GM19468 (cell line): ENCODE results near the gene NKPD1.

Experiments used
- ATAC-seq: cut with Tn5 transposase; IDR thresholded peaks from one replicate; pipeline ENCODE4 v1.9.1; 2021; ENCODE audit warnings: mild to moderate bottlenecking, moderate library complexity, moderate number of reproducible peaks; ENCODE audit not compliant: unreplicated experiment; ENCODE audit errors: extremely low read depth

NKPD1 gene

GRCh38 chr19:45173816-45174215 lies 13.0 kb upstream of the NKPD1 start:
- no peak for ATAC-seq

DNA sequence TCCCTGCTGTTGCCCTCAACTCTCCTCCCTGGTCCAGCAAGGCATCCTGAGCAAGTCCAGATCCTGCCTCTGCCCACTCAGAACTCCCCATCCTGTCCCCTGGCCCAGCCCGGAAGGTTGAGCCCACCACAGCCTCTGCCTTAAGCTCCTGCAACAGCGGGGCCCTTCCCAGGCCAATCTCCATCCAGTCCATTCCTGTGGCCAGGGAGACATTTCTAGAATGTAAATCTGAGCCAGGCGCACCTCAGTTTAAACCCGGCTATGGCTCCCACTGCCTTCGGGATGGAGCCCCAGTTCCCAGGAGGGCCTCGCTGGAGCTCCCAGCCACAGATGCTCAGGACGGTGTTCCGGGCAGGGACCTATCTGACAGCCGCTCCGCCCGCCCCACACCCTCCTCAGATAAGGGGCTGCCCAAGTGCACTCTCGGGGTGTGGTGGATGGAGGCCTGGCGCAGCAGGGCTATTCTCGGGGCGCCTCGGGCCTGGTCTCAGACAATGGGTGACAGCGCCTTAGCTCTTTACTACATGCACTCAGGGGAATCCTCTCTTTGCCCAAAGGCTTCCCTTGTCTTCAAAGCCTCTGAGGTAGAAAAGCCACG lies 11.9 kb upstream of the NKPD1 start:
- no peak for ATAC-seq

- ATAC-seq, result no peak
These were observed 11.4 kb upstream of the NKPD1 start for GRCh38 chr19:45172173-45172572.

GRCh38 chr19:45171211-45171623 lies 10.4 kb upstream of the NKPD1 start:
- no peak for ATAC-seq

DNA sequence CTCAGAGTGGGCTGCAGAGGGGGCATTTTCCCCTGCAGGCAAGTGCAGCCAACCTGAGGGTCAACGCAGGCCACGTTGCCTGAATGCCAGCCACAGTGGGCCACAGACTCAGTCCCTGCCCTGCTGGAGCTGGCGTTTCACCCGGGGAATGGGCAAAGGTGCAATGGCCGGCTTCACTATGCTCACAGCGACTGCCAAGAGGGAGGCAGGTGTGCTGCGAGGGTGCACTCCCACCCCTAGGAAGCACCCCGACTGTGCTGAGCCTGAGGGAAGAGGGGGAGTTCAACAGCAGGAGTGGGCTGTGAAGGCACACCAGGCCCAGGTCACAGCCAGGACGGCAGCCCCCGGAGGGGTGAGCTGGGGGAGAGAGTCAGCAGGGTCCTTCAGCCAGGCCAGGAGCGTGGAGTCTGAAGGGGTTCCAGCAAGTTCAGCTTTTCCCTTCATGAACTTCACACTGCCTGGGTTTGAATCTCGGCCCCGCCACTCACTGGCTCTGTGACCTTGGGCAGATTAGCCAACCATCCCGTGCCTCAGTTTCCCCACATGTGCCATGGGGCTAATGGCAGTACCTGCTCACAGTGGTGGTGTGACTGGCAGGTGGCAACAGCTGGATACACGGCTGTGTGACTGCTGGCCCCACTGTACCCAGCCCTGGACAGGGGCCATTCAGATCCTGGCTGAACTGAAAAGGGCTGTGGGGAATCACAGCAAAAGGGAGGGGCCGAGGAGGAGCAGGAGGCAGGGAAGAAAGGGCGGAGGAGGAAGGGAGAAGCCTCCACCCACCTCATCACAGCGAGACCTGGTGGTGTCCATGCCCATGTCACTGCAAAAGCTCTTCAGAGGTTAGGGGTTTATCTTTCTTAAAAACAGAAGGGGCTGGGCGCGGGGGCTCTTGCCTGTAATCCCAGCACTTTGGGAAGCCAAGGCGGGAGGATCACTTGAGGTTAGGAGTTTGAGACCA lies 9.6 kb upstream of the NKPD1 start:
- ATAC-seq, result no peak

DNA sequence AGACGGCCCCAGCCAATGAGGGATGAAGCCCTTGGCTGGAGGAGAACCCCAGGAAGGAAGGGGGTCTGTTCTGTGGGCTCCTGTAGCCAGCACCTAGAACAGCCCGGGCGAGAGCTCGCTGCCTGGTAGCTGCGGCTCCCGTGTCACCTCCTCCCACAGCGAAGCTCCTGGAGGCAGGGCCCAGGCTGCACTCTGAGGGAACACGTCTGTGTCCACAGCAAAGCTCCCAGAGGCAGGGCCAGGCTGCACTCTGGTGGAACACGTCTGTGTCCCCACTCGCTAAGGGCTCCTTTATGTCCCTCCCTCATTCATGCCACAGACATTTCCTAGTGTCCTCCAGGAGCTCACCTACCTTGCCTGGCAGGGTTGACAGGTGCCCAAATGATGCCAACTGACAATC lies 8.8 kb upstream of the NKPD1 start:
- no peak for ATAC-seq

DNA sequence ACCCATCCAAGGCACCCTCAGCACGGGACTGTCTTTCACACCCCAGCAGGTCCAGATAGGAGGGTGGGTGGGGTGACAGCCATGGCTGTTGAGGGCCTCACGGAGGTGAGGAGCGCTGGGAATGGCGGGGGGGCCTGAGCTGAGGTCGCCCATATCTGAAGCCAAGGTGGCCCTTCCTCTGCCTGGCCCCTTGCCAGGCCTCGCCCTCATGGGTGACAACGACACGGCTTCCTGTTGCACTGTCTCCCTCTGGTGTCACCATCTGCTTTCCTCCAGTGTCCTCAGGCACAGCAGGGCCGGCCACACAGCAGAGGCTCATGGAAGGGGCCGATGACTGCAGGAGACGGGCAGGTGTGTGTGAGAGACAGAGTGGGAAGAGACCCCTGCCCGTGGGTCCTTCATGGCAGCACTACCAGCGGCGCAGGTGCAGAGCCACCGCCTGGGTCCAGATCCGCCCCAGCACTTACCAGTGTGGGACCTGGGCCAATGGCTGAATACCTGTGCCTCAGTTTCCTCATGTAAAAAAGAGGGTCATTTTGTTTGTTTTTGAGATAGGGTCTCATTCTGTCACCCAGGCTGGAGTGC lies 8.1 kb upstream of the NKPD1 start:
- ATAC-seq, result no peak

DNA sequence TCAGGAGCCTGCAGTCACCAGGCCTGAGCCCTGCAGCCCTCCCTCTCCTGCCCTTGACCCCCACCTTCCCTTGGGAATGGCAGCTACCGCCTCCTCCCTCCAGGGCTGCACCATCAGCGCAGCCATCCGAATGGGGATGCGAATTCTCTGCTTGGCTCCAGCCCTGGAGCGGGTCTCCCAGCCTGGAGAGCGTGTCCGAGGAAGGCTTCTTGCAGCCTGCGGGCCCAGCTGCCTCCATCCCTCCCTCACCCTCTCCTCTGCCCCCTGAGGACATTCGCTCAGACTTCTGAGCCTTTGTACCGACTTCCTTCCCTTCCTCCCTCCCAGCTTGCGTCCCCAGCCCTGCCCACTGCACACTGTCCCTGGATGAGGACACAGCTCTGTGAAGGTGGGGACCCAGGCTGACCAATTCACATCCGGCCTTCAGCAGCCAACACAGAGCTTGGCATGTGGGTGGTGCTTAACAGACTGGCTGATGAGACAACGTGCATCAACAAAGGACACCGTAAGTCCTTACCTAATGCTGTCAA lies 6.0 kb upstream of the NKPD1 start:
- ATAC-seq, result no peak

DNA sequence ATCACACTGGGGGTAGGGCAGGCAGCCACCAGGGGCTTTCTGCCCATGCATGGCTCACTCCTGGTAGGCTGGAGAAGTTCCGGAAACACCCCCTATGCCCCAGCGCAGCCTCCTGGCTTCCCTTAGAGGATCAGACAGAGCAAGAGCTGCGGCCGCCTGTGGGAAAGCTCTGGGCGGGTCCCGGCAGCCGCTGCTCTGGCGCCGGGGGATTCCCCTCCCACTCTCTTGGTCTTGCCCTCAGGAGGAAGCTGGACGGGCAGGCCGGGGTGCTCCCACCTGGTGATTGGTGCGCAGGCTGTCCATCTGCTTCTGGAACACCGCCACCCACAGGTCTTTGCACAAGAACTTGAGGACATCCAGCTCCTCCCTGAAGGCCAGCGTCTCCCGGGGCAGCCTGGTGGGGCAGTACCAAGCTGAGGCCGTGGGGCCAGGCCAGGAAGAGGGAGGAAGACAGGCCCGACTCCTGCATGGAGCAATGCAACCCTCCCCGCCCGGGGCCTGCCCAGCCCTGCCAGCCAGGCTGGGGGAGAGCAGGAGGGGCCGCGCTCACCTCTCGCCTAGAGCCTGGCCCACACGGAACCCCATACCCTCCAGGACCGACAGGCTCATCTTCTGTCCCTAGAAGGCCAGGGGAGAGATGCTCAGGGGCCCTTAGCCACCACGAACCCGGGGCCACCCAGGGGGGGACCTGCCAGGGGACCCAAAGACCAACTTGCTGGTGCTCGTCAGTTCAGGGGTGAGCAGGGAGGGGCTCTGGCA lies 4.0 kb upstream of the NKPD1 start:
- no peak for ATAC-seq

GRCh38 chr19:45163751-45164460 lies 3.1 kb upstream of the NKPD1 start:
- ATAC-seq, result no peak

DNA sequence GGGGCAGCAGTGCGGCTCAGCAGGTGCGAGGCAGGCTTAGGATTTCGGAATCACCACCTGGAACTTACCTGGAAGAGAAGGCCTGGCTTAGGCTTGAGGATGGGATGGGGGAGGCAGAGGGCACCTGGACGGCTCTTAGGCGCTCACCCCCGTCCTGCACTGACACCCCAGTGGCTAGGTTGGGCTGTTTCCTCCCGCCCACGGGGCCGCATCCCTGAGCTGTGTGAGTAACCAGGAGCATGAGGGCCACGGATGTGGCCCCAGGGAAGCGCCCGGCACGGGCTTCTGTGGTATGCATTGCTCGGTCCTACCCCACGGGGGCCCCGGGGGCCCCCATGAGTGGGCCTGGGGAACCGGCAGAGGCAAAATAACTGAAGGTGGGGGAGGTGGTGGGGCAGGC lies 2.4 kb upstream of the NKPD1 start:
- ATAC-seq, result no peak

- ATAC-seq, result no peak
These were observed 1.9 kb upstream of the NKPD1 start for GRCh38 chr19:45162608-45163143.

DNA sequence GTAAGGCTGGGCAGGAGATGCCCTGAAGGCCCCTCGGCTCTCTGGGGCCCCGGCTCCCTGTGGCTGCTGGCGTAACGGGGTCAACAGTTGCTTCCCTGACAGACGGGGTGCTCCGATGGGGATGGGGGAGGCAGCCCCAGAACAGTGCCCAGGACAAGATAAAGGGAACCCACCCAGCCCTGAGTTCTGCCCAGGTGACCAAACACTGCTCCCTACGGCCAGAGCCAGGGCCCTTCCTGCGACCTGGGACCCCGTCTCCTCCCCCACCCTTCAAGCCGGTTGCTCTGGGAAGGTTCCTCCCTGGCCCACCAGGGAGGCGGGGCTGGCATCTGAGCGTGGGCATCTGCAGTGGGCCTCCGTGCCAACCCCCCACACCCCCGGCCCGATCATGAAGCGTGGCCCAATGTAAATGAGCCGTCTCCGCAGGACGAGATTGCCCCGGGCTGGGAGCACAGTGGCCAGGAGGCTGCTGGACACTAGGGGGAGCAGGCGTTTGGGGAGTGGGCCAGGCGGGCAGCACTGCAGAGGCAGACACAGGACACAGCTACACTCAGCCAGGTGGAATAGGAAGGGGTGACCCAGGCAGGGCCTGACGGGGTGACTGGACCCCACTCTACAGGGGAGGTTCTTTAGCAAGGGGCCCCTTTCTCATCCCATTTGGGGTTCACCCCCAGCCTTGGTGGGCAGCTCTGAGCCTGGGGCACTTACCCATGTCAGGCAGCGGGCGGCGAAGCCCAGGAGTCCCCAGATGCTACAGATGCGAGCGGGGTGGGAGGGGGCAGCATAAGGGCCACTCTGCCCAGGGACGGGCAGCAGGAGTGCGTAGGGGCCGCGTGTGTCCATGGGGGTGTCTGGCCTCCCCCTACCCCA lies 1.2 kb upstream of the NKPD1 start:
- ATAC-seq, result no peak

DNA sequence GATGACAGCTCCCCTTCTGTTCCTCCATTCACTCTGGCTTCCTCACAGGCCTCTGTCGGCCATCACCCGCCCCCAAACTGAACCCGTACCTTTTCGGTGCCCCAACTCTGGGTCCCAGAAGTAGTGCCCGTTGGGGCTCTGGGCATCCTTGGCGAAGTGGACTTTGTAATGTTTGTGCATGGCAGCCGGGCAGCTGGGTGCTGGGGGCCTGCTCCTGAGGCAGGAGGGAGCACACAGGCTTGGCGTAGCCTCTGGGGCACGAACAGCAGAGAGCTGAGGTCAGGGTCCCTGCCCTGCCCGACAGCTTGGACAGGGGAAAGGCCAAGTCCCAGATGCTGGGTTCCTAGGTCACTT lies 834 bp downstream of the NKPD1 start:
- no peak for ATAC-seq

GRCh38 chr19:45159210-45159970 lies 1.4 kb downstream of the NKPD1 start:
- ATAC-seq, result no peak

- no peak for ATAC-seq
These were observed 2.1 kb downstream of the NKPD1 start for GRCh38 chr19:45158503-45159209.

GRCh38 chr19:45156751-45157150 lies 4.0 kb downstream of the NKPD1 start:
- ATAC-seq, result no peak
